Vagina (tissue), 2 donors: ENCODE results near the gene GTPBP4.

Source experiments
- CTCF ChIP-seq, 3 experiments: fragments of 450-650 bp in 2 of 3; fragments of 200-600 bp in 1 of 3; sonication (generic) in 1 of 3; IDR thresholded peaks; one replicate each; pipeline ENCODE4 v1.5.1; 2017 to 2019; ENCODE audit warnings: antibody characterized with exemption in 3 of 3, mild to moderate bottlenecking in 2 of 3, moderate library complexity in 2 of 3
- POLR2A ChIP-seq, 2 donors: fragments of 450-650 bp; IDR thresholded peaks; one replicate each; pipeline ENCODE4 v1.6.1; 2017; ENCODE audit warnings: antibody characterized with exemption in 2 of 2, mild to moderate bottlenecking in 2 of 2, moderate library complexity in 2 of 2

GRCh38 chr10:1009071-1009494 lies 20.8 kb downstream of the GTPBP4 start:
- TF ChIP-seq CTCF (IDR thresholded peaks at IDR 0.05) (no peak), POLR2A (IDR thresholded peaks at IDR 0.05) (no peak)
